IMR-90 (cell line): Measurements from ENCODE around the gene ABCE1. TPM values are rescaled to one million over a fixed set of nuclear protein-coding genes. Genes with fewer than 3 reads are reported as not detected.

Experiments used
- ATAC-seq: fragments of 200-7000 bp; cut with Tn5 transposase; 2 replicates; pipeline ENCODE4 v1.9.1; 2020; ENCODE audit warnings: low read depth, mild to moderate bottlenecking, moderate library complexity
- BruUV-seq: library from RNA; stranded (reverse); fragments of 400-500 nt; replicated peaks from 2 replicates; lab custom pipeline; 2021; lab: Mats Ljungman, UMichigan
- CTCF ChIA-PET: fragments of 300-600 bp; formaldehyde crosslinking; extraction: SDS; loops from one replicate; lab custom pipeline; 2021; ENCODE audit warnings: antibody characterized with exemption; lab: Yijun Ruan, JAX
- POLR2A ChIA-PET: fragments of 300-600 bp; sonication (Branson Sonifier 250); formaldehyde crosslinking; loops from one replicate; lab custom pipeline; 2022; ENCODE audit warnings: antibody characterized with exemption; ENCODE audit not compliant: unreplicated experiment; lab: Charles Lee
- DNase-seq: peaks from one replicate; pipeline ENCODE4 v3.0.0; 2013
- H2AFZ ChIP-seq: replicated peaks from 2 replicates; pipeline ENCODE3; 2013; ENCODE audit warnings: low read length, mild to moderate bottlenecking; ENCODE audit not compliant: poor library complexity
- H2AK5ac ChIP-seq: 2 replicates; pipeline ENCODE4 v1.6.1; 2013; ENCODE audit warnings: low read depth, low read length, inconsistent platforms
- H2AK9ac ChIP-seq: replicated peaks from 2 replicates; pipeline ENCODE3; 2013; ENCODE audit warnings: mild to moderate bottlenecking, low read depth, low read length, moderate library complexity; ENCODE audit not compliant: poor library complexity
- H2BK120ac ChIP-seq: 2 replicates; pipeline ENCODE4 v1.6.1; 2013; ENCODE audit warnings: low read depth, low read length, inconsistent platforms
- H2BK15ac ChIP-seq: 3 replicates; pipeline ENCODE4 v1.6.1; 2013; ENCODE audit warnings: low read depth, low read length, inconsistent platforms
- H2BK20ac ChIP-seq: 2 replicates; pipeline ENCODE4 v1.6.1; 2013; ENCODE audit warnings: low read depth, mild to moderate bottlenecking, inconsistent platforms, low read length, moderate library complexity
- H2BK5ac ChIP-seq: 2 replicates; pipeline ENCODE4 v1.6.1; 2013; ENCODE audit warnings: mild to moderate bottlenecking, low read depth, low read length, inconsistent platforms; ENCODE audit not compliant: poor library complexity, severe bottlenecking
- H3K14ac ChIP-seq: replicated peaks from 2 replicates; pipeline ENCODE4 v1.6.1; 2013; ENCODE audit warnings: low read depth, low read length, inconsistent platforms
- H3K18ac ChIP-seq: 2 replicates; pipeline ENCODE4 v1.6.1; 2013; ENCODE audit warnings: low read depth, low read length, control low read depth
- H3K23ac ChIP-seq: 2 replicates; pipeline ENCODE4 v1.6.1; 2013; ENCODE audit warnings: low read depth, low read length, inconsistent platforms
- H3K27ac ChIP-seq: 2 replicates; pipeline ENCODE4 v1.5.1; 2013; ENCODE audit warnings: mild to moderate bottlenecking, control low read depth, low read length; ENCODE audit not compliant: insufficient read depth
- H3K27me3 ChIP-seq: 2 replicates; pipeline ENCODE4 v1.6.1; 2013; ENCODE audit warnings: low read length; ENCODE audit not compliant: control insufficient read depth, insufficient read depth
- H3K36me3 ChIP-seq: 2 replicates; pipeline ENCODE4 v1.6.1; 2013; ENCODE audit warnings: low read length, mixed read lengths; ENCODE audit not compliant: control insufficient read depth, insufficient read depth
- H3K4ac ChIP-seq: 2 replicates; pipeline ENCODE4 v1.6.1; 2013; ENCODE audit warnings: low read depth, low read length, inconsistent platforms
- H3K4me1 ChIP-seq: 2 replicates; pipeline ENCODE4 v1.6.1; 2013; ENCODE audit warnings: low read length, mixed read lengths; ENCODE audit not compliant: control insufficient read depth, insufficient read depth
- H3K4me2 ChIP-seq: 2 replicates; pipeline ENCODE4 v1.6.1; 2013; ENCODE audit warnings: low read depth, mild to moderate bottlenecking, control low read depth, low read length, moderate library complexity
- H3K4me3 ChIP-seq: 2 replicates; pipeline ENCODE4 v1.5.1; 2013; ENCODE audit warnings: low read depth, mild to moderate bottlenecking, control low read depth, low read length, moderate library complexity; ENCODE audit not compliant: insufficient read depth
- H3K56ac ChIP-seq: 2 replicates; pipeline ENCODE4 v1.6.1; 2013; ENCODE audit warnings: low read length, inconsistent platforms; ENCODE audit not compliant: insufficient read depth; ENCODE audit errors: extremely low read depth
- H3K79me1 ChIP-seq, 2 experiments: 2 replicates each; pipeline ENCODE4 v1.6.1; 2013; ENCODE audit warnings: low read length in 2 of 2, inconsistent platforms in 1 of 2, low read depth in 1 of 2
- H3K9ac ChIP-seq: 2 replicates; pipeline ENCODE4 v1.6.1; 2013; ENCODE audit warnings: low read depth, low read length, control low read depth
- H3K9me1 ChIP-seq: 2 replicates; pipeline ENCODE4 v1.6.1; 2013; ENCODE audit warnings: low read length, inconsistent platforms; ENCODE audit not compliant: insufficient read depth
- H3K9me3 ChIP-seq: 2 replicates; pipeline ENCODE4 v1.6.1; 2013; ENCODE audit warnings: low read length; ENCODE audit not compliant: control insufficient read depth, insufficient read depth
- H4K20me1 ChIP-seq: 2 replicates; pipeline ENCODE4 v1.6.1; 2013; ENCODE audit warnings: low read length, inconsistent platforms; ENCODE audit not compliant: insufficient read depth
- H4K5ac ChIP-seq: 2 replicates; pipeline ENCODE4 v1.6.1; 2013; ENCODE audit warnings: mild to moderate bottlenecking, low read depth, low read length, control low read depth
- H4K8ac ChIP-seq, 2 experiments: 2 replicates each; pipeline ENCODE4 v1.6.1; 2013; ENCODE audit warnings: low read depth in 2 of 2, low read length in 2 of 2, control low read depth in 1 of 2, inconsistent platforms in 1 of 2
- H4K91ac ChIP-seq: 2 replicates; pipeline ENCODE4 v1.6.1; 2013; ENCODE audit warnings: low read depth, low read length, inconsistent platforms; ENCODE audit not compliant: insufficient read depth
- CEBPB ChIP-seq: IDR thresholded peaks from 2 replicates; pipeline ENCODE4 v1.6.1; 2012; ENCODE audit warnings: low read depth, low read length, improper control_type of control experiment
- CHD1 ChIP-seq: IDR thresholded peaks from 2 replicates; pipeline ENCODE4 v1.6.1; 2012; ENCODE audit warnings: low read depth, low read length, improper control_type of control experiment
- MAZ ChIP-seq: IDR thresholded peaks from 2 replicates; pipeline ENCODE4 v1.6.1; 2012; ENCODE audit warnings: low read depth, mild to moderate bottlenecking, low read length, improper control_type of control experiment, moderate library complexity, borderline replicate concordance
- POLR2A ChIP-seq: IDR thresholded peaks from 2 replicates; pipeline ENCODE4 v1.6.1; 2012; ENCODE audit warnings: mild to moderate bottlenecking, low read depth, low read length
- RCOR1 ChIP-seq: IDR thresholded peaks from 2 replicates; pipeline ENCODE4 v1.6.1; 2012; ENCODE audit warnings: mild to moderate bottlenecking, low read length, improper control_type of control experiment; ENCODE audit not compliant: insufficient replicate concordance
- SMC3 ChIP-seq: fragments of 150-350 bp; IDR thresholded peaks from 2 replicates; pipeline ENCODE4 v1.6.1; 2016; ENCODE audit warnings: low read depth, mild to moderate bottlenecking, antibody characterized with exemption, low read length, moderate library complexity
- WGBS, 2 experiments: methylation state at CpG; one replicate each; pipeline versions ENCODE4 v1.1.5 to v1.1.7; 2013; ENCODE audit warnings: missing lambda C conversion rate in 2 of 2; ENCODE audit not compliant: insufficient read length in 1 of 2; ENCODE audit errors: extremely low coverage in 2 of 2; 5-methylcytosine and 5-hydroxymethylcytosine counted together
- dilution Hi-C: fragments of 300-500 bp; cut with HindIII; formaldehyde crosslinking; loops from one replicate; pipeline ENCODE4 v1.14.3; 2018; ENCODE audit warnings: low sequenced_read_pairs; ENCODE audit not compliant: unreplicated experiment
- in situ Hi-C: fragments of 300-500 bp; cut with MboI; formaldehyde crosslinking; loops from 3 replicates; pipeline ENCODE4 v1.14.3; 2019; ENCODE audit warnings: low sequenced_read_pairs, inconsistent platforms, mixed read lengths
- intact Hi-C: fragments of 100-400 bp; cut with micrococcal nuclease; formaldehyde crosslinking; loops from 2 replicates; pipeline ENCODE4 v1.10.0; 2022
- polyA plus RNA-seq, 3 experiments: library from polyadenylated mRNA; depleted of rRNA; stranded (reverse); fragments of >200 nt; gene quantifications; 2 replicates each; pipeline ENCODE4 v1.2.3, GENCODE V29; 2012; ENCODE audit warnings: low replicate concordance in 1 of 3
- total RNA-seq: library from RNA; depleted of rRNA; stranded (reverse); fragments of >200 nt; gene quantifications from 2 replicates; pipeline ENCODE4 v1.2.3, GENCODE V29; 2012
- TF ChIP-seq, protein P1 (sequence below): fragments of 150-350 bp; IDR thresholded peaks from 2 replicates; pipeline ENCODE4 v1.6.1; 2016; ENCODE audit warnings: low read depth, mild to moderate bottlenecking, low read length, moderate library complexity, borderline replicate concordance
- TF ChIP-seq, protein P2 (sequence below): fragments of 150-350 bp; IDR thresholded peaks from 2 replicates; pipeline ENCODE4 v1.6.1; 2017; ENCODE audit warnings: mild to moderate bottlenecking, antibody characterized with exemption, low read length, low read depth

Gene ABCE1
- total and polyA plus RNA-seq, 2 of the 4 experiments (the other 2 are of a cell fraction): 54.5 to 219 TPM

DNA sequence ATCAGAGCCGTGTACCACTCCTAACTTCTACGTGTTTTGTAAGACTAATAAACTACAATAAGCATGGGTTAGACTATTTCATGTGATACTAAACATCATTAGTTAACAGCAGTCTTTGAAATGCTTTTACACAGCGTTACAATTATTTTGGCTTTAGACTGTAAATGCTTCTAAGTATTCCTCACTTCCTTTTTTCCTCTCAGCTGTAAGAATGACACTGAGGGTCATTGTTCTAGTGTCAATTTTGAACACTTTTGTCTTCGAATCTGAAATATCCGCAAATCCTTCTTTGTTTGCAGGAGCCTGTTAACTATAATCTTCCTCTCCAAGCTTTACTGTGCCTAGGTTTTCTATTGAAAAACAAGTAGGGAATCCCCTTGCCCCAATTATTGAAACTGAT lies 1.5 kb downstream of the ABCE1 start:
- dilution Hi-C loops: no loop called here
- peak; percentile 5 for DNase-seq
- no peak overlapping the region for H3K27ac ChIP-seq

More for the DNA sequence above, 1.5 kb downstream of the ABCE1 start:
- peaks cover 3% of the 10 kb centered on the region; the same call in 1 of the 2 replicates for H3K9me1 ChIP-seq
- H3K79me1 ChIP-seq: peaks cover 18 to 33% of the 10 kb centered on the region in 2 experiments
- peak overlapping the region; percentile 7; the same call in 1 of the 2 replicates for H3K23ac ChIP-seq
- H3K18ac ChIP-seq: no peak overlapping the region
- no peak for ATAC-seq
- H3K4me2 ChIP-seq: peak overlapping the region; percentile 84; the same call in 1 of the 2 replicates
- no peaks in the 10 kb centered on the region for H3K4me1 ChIP-seq
- peaks cover 6% of the 10 kb centered on the region; the same call in 1 of the 2 replicates for H4K20me1 ChIP-seq
- H3K27me3 ChIP-seq: no peaks in the 10 kb centered on the region
- H3K56ac ChIP-seq: no peak overlapping the region
- H4K5ac ChIP-seq: no peak overlapping the region
- H4K91ac ChIP-seq: no peak overlapping the region
- BruUV-seq: no TSS peak
- ChIA-PET CTCF (no interaction called here), POLR2A (interaction anchor here (0.7 kb wide), 1 partner anchor 11 kb away, joined by 5 read pairs; no protein-coding TSS in a partner anchor)
- H2AK9ac ChIP-seq: no peak overlapping the region
- peak overlapping the region; percentile 25; the same call in 1 of the 2 replicates for H3K9ac ChIP-seq
- no peak overlapping the region for H2BK20ac ChIP-seq
- WGBS, 2 experiments: no CpG with 5 or more reads among the region's 5 CpGs
- H3K4ac ChIP-seq: no peak overlapping the region
- in situ Hi-C loops (loop anchor here (25.0 kb wide), 1 partner anchor 1562 kb away; no protein-coding TSS in a partner anchor), intact Hi-C loops (loop anchor here (10.0 kb wide), 2 partner anchors 385 to 455 kb away; partner anchors contain the start of genes HHIP and SMAD1)
- no peak overlapping the region for H2AK5ac ChIP-seq
- no peak overlapping the region for H2BK15ac ChIP-seq
- no peak overlapping the region for H2BK120ac ChIP-seq
- no peak overlapping the region for H2AFZ ChIP-seq
- TF ChIP-seq MAZ: no peak
- no peak for TF ChIP-seq CHD1
- no peak for TF ChIP-seq RCOR1
- TF ChIP-seq SMC3: no peak
- TF ChIP-seq, protein P1, sequence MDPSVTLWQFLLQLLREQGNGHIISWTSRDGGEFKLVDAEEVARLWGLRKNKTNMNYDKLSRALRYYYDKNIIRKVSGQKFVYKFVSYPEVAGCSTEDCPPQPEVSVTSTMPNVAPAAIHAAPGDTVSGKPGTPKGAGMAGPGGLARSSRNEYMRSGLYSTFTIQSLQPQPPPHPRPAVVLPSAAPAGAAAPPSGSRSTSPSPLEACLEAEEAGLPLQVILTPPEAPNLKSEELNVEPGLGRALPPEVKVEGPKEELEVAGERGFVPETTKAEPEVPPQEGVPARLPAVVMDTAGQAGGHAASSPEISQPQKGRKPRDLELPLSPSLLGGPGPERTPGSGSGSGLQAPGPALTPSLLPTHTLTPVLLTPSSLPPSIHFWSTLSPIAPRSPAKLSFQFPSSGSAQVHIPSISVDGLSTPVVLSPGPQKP: no peak
- no peak for TF ChIP-seq CEBPB
- TF ChIP-seq, protein P2, sequence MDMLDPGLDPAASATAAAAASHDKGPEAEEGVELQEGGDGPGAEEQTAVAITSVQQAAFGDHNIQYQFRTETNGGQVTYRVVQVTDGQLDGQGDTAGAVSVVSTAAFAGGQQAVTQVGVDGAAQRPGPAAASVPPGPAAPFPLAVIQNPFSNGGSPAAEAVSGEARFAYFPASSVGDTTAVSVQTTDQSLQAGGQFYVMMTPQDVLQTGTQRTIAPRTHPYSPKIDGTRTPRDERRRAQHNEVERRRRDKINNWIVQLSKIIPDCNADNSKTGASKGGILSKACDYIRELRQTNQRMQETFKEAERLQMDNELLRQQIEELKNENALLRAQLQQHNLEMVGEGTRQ: no peak
- no peak for TF ChIP-seq POLR2A
- peaks cover 2% of the 10 kb centered on the region for H3K36me3 ChIP-seq
- no peak overlapping the region for H2BK5ac ChIP-seq
- no peaks in the 10 kb centered on the region for H3K9me3 ChIP-seq
- H3K4me3 ChIP-seq: peak overlapping the region; percentile 60; the same call in 1 of the 2 replicates
- no peak overlapping the region for H3K14ac ChIP-seq
- H4K8ac ChIP-seq: no peak overlapping the region
